Natural killer cell (primary cell): ENCODE results near the gene GLS2. TPM values are rescaled to one million over a fixed set of nuclear protein-coding genes. Genes with fewer than 3 reads are reported as not detected.
"Not testable (repeated sequence)": the region's sequence is repeated elsewhere in the genome, so short reads cannot be mapped to it uniquely, and the experiment has no call there.

Experiments used
- ATAC-seq, 3 donors: fragments of 150-1000 bp in 2 of 3; fragments of 200-7000 bp in 1 of 3; cut with Tn5 transposase; 1 replicate in 1 of 3; 2 replicates in 2 of 3; pipeline ENCODE4 v1.10.0; 2021; ENCODE audit warnings: mild to moderate bottlenecking in 2 of 3, moderate library complexity in 2 of 3
- DNase-seq, 2 donors: peaks; one replicate each; pipeline versions ENCODE4 v3.0.0 to v3.0.0-alpha.2; 2013 to 2021; ENCODE audit warnings: mixed read lengths in 1 of 2
- H3K27ac ChIP-seq: one replicate; pipeline ENCODE4 v1.5.1; 2013; ENCODE audit warnings: mild to moderate bottlenecking, low read length
- H3K27me3 ChIP-seq: one replicate; pipeline ENCODE4 v1.6.1; 2013; ENCODE audit warnings: low read length; ENCODE audit not compliant: control insufficient read depth, insufficient read depth
- H3K36me3 ChIP-seq: one replicate; pipeline ENCODE4 v1.6.1; 2013; ENCODE audit warnings: low read length; ENCODE audit not compliant: control insufficient read depth, insufficient read depth
- H3K4me1 ChIP-seq: one replicate; pipeline ENCODE4 v1.6.1; 2013; ENCODE audit warnings: low read length; ENCODE audit not compliant: control insufficient read depth, insufficient read depth
- H3K4me3 ChIP-seq: one replicate; pipeline ENCODE4 v1.5.1; 2013; ENCODE audit warnings: low read length
- H3K9me3 ChIP-seq: one replicate; pipeline ENCODE4 v1.6.1; 2013; ENCODE audit warnings: low read length; ENCODE audit not compliant: control insufficient read depth, insufficient read depth
- H3K27ac Mint-ChIP-seq, 2 donors: one replicate each; pipeline ENCODE4 v1.8.0; 2022; ENCODE audit warnings: mild to moderate bottlenecking in 2 of 2, mixed read lengths in 2 of 2, moderate library complexity in 1 of 2
- H3K27me3 Mint-ChIP-seq, 2 donors: one replicate each; pipeline ENCODE4 v1.8.0; 2022; ENCODE audit warnings: low read depth in 2 of 2, mixed read lengths in 2 of 2
- H3K36me3 Mint-ChIP-seq: one replicate; pipeline ENCODE4 v1.8.0; 2022; ENCODE audit warnings: mixed read lengths
- H3K4me1 Mint-ChIP-seq, 2 donors: one replicate each; pipeline ENCODE4 v1.8.0; 2022; ENCODE audit warnings: mixed read lengths in 2 of 2
- H3K4me3 Mint-ChIP-seq: one replicate; pipeline ENCODE4 v1.8.0; 2022; ENCODE audit warnings: mild to moderate bottlenecking, moderate library complexity, mixed read lengths
- H3K9me3 Mint-ChIP-seq, 2 donors: one replicate each; pipeline ENCODE4 v1.8.0; 2022; ENCODE audit warnings: mixed read lengths in 2 of 2
- WGBS: methylation state at CpG from one replicate; pipeline ENCODE4 v1.1.7; 2013; ENCODE audit warnings: missing lambda C conversion rate; ENCODE audit not compliant: insufficient coverage; 5-methylcytosine and 5-hydroxymethylcytosine counted together
- intact Hi-C: fragments of 100-400 bp; cut with micrococcal nuclease; formaldehyde crosslinking; loops from one replicate; pipeline ENCODE4 v1.14.2; 2022
- total RNA-seq, 4 donors: library from RNA; stranded (reverse); fragments of 120-200 nt in 1 of 4; gene quantifications; one replicate each; pipeline versions ENCODE4 v1.2.3 to v1.2.4, GENCODE V29; 2013 to 2022
- TF ChIP-seq, protein P1 (sequence below): fragments of 200-600 bp; IDR thresholded peaks from one replicate; pipeline ENCODE4 v1.8.0; 2022; ENCODE audit warnings: antibody characterized with exemption

The GLS2 gene
- total RNA-seq, 3 donors from 2014 or later (not counting 1 experiment from before 2014, with no cell fraction given) = 1.2 to 1.6 (median 1.6) TPM

DNA sequence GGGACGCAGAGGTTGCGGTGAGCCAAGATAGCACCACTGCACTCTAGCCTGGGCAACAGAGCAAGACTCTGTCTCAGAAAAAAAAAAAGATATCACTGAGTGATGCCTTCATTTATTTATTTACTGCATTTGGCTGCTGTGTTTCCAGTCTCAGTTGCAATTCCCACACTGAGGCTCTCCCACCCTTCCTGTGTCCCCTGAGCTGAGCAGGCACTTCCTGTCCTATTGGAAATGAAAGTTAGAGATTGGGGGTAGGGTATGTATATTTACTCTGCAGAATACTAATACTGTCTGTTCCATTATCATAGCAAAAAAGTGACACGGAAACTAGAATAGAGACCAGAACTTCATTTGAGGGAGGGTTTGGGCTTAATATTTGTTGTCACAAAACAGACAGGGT, 32.1 kb upstream of the GLS2 start:
- Histone ChIP-seq H3K27ac (no peak overlapping the region), H3K9me3 (no peaks in the 10 kb centered on the region), H3K36me3 (no peaks in the 10 kb centered on the region), H3K27me3 (no peaks in the 10 kb centered on the region), H3K4me1 (peaks cover 11% of the 10 kb centered on the region), H3K4me3 (no peak overlapping the region)
- no peak for ATAC-seq
- TF ChIP-seq, protein P1, sequence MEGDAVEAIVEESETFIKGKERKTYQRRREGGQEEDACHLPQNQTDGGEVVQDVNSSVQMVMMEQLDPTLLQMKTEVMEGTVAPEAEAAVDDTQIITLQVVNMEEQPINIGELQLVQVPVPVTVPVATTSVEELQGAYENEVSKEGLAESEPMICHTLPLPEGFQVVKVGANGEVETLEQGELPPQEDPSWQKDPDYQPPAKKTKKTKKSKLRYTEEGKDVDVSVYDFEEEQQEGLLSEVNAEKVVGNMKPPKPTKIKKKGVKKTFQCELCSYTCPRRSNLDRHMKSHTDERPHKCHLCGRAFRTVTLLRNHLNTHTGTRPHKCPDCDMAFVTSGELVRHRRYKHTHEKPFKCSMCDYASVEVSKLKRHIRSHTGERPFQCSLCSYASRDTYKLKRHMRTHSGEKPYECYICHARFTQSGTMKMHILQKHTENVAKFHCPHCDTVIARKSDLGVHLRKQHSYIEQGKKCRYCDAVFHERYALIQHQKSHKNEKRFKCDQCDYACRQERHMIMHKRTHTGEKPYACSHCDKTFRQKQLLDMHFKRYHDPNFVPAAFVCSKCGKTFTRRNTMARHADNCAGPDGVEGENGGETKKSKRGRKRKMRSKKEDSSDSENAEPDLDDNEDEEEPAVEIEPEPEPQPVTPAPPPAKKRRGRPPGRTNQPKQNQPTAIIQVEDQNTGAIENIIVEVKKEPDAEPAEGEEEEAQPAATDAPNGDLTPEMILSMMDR = no peak
- Mint-ChIP-seq H3K27me3 (no peaks in the 10 kb centered on the region), H3K27ac (no peak overlapping the region), H3K4me1 (peaks cover 23 to 30% of the 10 kb centered on the region in 2 donors), H3K36me3 (no peaks in the 10 kb centered on the region), H3K9me3 (no peaks in the 10 kb centered on the region), H3K4me3 (no peak overlapping the region)
- intact Hi-C loops = loop anchor here (2.0 kb wide), 1 partner anchor 111 kb away; the partner anchor contains the start of gene BAZ2A
- no peak for DNase-seq
- WGBS = 92% methylated on average over 3 of the region's 3 CpGs

DNA sequence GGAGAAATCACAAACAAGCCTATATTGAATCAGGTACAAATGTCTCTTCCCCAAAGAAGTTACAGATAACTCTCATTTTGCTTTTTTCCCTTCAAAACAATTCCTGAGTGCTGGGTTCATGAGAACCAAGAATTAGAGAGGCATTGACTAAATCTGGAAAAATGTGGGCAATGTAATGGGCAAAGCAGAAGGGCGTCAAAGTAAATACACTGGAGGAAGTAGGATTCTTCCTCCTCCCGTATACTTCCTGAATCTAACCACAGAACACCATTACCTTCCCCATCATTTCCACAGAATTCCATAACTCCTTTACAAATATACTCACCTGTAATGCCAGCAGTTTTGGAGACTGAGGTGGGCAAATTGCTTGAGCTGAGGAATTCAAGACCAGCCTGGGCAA, 30.6 kb upstream of the GLS2 start:
- peaks cover 0 to 4% of the 10 kb centered on the region in 2 donors for H3K27me3 Mint-ChIP-seq
- H3K27ac Mint-ChIP-seq = no peak overlapping the region
- DNase-seq (no peak), ATAC-seq (no peak)
- no peaks in the 10 kb centered on the region for H3K36me3 Mint-ChIP-seq
- no peaks in the 10 kb centered on the region for H3K36me3 ChIP-seq
- peaks cover 11% of the 10 kb centered on the region for H3K4me1 ChIP-seq
- no peaks in the 10 kb centered on the region for H3K27me3 ChIP-seq
- peaks cover 27 to 35% of the 10 kb centered on the region in 2 donors for H3K4me1 Mint-ChIP-seq
- no peak overlapping the region for H3K4me3 ChIP-seq
- no CpG with 5 or more reads among the region's 2 CpGs for WGBS
- H3K9me3 ChIP-seq = no peaks in the 10 kb centered on the region
- H3K4me3 Mint-ChIP-seq = no peak overlapping the region
- TF ChIP-seq, protein P1 = no peak
- no peak overlapping the region for H3K27ac ChIP-seq
- intact Hi-C loops = no loop called here
- H3K9me3 Mint-ChIP-seq = no peaks in the 10 kb centered on the region

DNA sequence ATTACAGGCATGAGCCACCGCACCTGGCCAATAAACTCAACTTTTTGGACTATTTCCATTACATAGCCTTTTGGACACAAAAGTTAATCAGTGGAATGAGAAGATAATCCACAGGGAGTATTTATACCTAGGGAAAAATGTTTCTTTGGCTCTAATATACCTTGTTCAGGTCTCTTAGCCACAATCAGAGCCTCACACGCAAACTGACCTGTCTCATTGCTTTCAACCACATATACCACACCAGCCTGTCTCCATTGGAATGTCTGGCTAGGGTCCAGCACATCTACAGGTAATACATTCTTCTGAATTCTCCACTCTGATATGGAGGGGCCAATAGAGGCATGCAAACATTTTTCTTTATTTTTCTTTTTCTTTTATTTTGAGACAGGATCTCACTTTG, 29.9 kb upstream of the GLS2 start:
- H3K4me3 ChIP-seq = no peak overlapping the region
- 91% methylated on average over 2 of the region's 2 CpGs for WGBS
- no peaks in the 10 kb centered on the region for H3K9me3 ChIP-seq
- H3K27me3 Mint-ChIP-seq = peaks cover 0 to 5% of the 10 kb centered on the region in 2 donors
- no peaks in the 10 kb centered on the region for H3K9me3 Mint-ChIP-seq
- no peak overlapping the region for H3K27ac Mint-ChIP-seq
- TF ChIP-seq, protein P1 = no peak
- no peaks in the 10 kb centered on the region for H3K36me3 Mint-ChIP-seq
- H3K27ac ChIP-seq = no peak overlapping the region
- H3K4me3 Mint-ChIP-seq = no peak overlapping the region
- H3K27me3 ChIP-seq = no peaks in the 10 kb centered on the region
- H3K4me1 Mint-ChIP-seq = peaks cover 25 to 35% of the 10 kb centered on the region in 2 donors
- DNase-seq (no peak), ATAC-seq (no peak)
- peaks cover 11% of the 10 kb centered on the region for H3K4me1 ChIP-seq
- intact Hi-C loops = no loop called here
- H3K36me3 ChIP-seq = no peaks in the 10 kb centered on the region

DNA sequence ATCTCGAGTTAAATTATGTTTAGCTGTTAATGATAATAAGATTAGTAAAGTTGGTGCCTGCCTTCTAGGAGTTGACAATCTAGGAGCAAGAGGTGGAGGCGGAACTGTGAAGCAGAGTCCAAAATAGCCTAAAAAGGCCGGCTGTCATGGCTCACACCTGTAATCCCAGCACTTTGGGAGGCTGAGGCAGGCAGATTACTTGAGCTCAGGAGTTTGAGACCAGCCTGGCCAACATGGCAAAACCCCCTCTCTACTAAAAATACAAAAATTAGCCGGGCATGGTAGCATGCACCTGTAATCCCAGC, 26.0 kb upstream of the GLS2 start:
- not testable (repeated sequence) for H3K36me3 Mint-ChIP-seq, H3K36me3 ChIP-seq, H3K4me3 Mint-ChIP-seq, DNase-seq, H3K9me3 Mint-ChIP-seq, H3K4me1 ChIP-seq, H3K27me3 ChIP-seq, H3K27ac ChIP-seq, H3K27ac Mint-ChIP-seq, H3K9me3 ChIP-seq, H3K4me3 ChIP-seq, H3K4me1 Mint-ChIP-seq
- peaks cover 10 to 25% of the 10 kb centered on the region in 2 donors for H3K27me3 Mint-ChIP-seq
- TF ChIP-seq, protein P1 = peak; percentile 17
- WGBS = 69% methylated on average over 4 of the region's 4 CpGs
- intact Hi-C loops = loop anchor here (5.0 kb wide), 1 partner anchor 473 kb away; no protein-coding TSS in a partner anchor
- ATAC-seq = peak in 1 of 3 donors; percentile 8
